Effector memory CD4-positive, alpha-beta T cell (primary cell): ENCODE results near the gene CCDC50.

Experiments used
- DNase-seq, 3 donors: peaks; one replicate each; pipeline ENCODE4 v3.0.0-alpha.2; 2020
- H3K27ac ChIP-seq: 2 replicates; pipeline ENCODE4 v1.7.0; 2013; ENCODE audit warnings: mild to moderate bottlenecking, low read length, moderate library complexity; ENCODE audit not compliant: insufficient read depth, poor library complexity, severe bottlenecking
- H3K27me3 ChIP-seq: replicated peaks from 2 replicates; pipeline ENCODE4 v1.7.0; 2013; ENCODE audit warnings: mild to moderate bottlenecking, low read length; ENCODE audit not compliant: insufficient read depth, control insufficient read depth, poor library complexity, severe bottlenecking
- H3K36me3 ChIP-seq: 2 replicates; pipeline ENCODE4 v1.7.0; 2013; ENCODE audit warnings: mild to moderate bottlenecking, low read length, moderate library complexity; ENCODE audit not compliant: control insufficient read depth, insufficient read depth
- H3K4me1 ChIP-seq: 2 replicates; pipeline ENCODE4 v1.7.0; 2013; ENCODE audit warnings: low read length, mild to moderate bottlenecking; ENCODE audit not compliant: control insufficient read depth, insufficient read depth, poor library complexity, severe bottlenecking
- H3K4me3 ChIP-seq: 2 replicates; pipeline ENCODE4 v1.7.0; 2013; ENCODE audit warnings: low read length, low read depth, mild to moderate bottlenecking; ENCODE audit not compliant: insufficient read depth, poor library complexity, severe bottlenecking
- H3K9me3 ChIP-seq: 2 replicates; pipeline ENCODE4 v1.7.0; 2013; ENCODE audit warnings: mild to moderate bottlenecking, low read length, moderate library complexity; ENCODE audit not compliant: control insufficient read depth

The CCDC50 gene

DNA sequence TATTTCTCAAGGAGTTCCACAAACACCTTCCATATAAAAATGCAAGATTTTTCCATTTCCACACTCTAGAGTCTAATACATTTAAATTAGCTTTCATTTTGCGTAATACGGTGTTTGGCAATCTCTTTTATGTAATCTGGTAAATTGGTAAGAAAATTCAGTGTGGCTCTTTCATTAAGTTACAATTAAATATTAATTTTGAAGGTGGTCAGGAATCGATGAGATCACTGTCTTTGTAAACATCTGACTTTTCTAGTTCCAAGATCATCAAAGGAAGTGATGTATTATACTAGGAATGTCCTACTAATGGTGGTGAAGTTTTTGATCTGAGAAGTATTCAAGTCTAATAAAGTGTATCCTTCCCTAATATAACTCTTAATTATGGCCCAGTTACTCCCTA is 2.2 kb downstream of the CCDC50 start:
- Histone ChIP-seq H3K4me3 (no peak overlapping the region), H3K36me3 (no peaks in the 10 kb centered on the region), H3K27ac (no peak overlapping the region), H3K4me1 (peaks cover 4% of the 10 kb centered on the region), H3K9me3 (no peaks in the 10 kb centered on the region), H3K27me3 (no peaks in the 10 kb centered on the region)
- no peak for DNase-seq

DNA sequence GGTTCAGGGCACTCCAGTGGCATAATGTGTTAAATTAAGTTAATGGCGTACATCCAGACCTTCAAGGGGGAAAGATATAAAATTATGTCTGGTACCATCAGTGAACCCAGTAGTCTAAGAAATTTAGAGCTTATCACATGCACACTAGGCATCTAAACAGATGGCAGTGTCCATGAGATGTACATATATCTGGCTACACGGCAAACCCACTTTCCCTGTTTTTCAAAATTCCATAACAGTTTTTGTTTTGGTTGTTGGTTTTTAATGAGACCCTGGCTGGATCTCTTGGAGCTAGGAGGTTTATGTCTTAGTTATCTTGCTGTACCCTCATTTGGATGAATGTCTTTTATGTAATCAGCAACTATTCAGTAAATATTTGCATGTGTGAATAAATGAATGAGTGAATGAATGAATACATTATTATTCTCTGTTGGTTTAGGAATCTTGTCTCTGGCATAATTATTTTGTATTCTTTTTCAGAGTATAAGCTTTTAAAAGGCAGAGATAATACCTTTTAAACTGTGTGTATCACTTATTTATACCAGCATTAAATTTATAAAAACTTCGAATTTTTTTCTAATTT is 4.2 kb downstream of the CCDC50 start:
- Histone ChIP-seq H3K27ac (no peak overlapping the region), H3K27me3 (no peaks in the 10 kb centered on the region), H3K4me3 (no peak overlapping the region), H3K4me1 (peaks cover 4% of the 10 kb centered on the region), H3K9me3 (no peaks in the 10 kb centered on the region), H3K36me3 (no peaks in the 10 kb centered on the region)
- no peak for DNase-seq

DNA sequence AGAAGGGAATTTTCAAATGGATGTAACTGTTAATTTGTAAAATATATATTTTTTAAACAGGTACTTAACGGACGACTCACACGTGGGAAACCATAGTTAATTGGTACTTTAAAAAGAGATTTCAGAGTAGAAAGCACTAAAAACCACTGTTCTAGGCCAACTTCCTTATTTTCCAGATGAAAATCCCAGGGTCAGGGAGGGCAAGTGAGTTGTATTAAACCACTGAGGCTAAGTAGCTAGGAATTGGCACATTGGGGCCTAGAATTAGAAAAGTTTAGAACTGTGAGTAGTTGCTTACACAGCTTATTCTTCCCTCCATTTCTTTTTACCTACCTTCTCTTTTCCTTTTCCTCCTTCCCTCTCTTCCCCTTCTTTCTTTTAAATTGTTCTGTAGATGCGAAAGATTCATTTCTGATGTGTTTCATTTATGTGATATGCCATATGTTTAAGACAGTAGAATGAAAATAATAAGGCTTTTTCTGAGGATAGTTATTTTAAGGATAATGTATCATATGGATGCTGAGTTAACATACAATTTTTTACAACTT is 5.2 kb downstream of the CCDC50 start:
- no peaks in the 10 kb centered on the region for H3K27me3 ChIP-seq
- H3K27ac ChIP-seq = no peak overlapping the region
- no peaks in the 10 kb centered on the region for H3K36me3 ChIP-seq
- H3K4me1 ChIP-seq = peaks cover 4% of the 10 kb centered on the region
- no peaks in the 10 kb centered on the region for H3K9me3 ChIP-seq
- H3K4me3 ChIP-seq = no peak overlapping the region
- no peak for DNase-seq

DNA sequence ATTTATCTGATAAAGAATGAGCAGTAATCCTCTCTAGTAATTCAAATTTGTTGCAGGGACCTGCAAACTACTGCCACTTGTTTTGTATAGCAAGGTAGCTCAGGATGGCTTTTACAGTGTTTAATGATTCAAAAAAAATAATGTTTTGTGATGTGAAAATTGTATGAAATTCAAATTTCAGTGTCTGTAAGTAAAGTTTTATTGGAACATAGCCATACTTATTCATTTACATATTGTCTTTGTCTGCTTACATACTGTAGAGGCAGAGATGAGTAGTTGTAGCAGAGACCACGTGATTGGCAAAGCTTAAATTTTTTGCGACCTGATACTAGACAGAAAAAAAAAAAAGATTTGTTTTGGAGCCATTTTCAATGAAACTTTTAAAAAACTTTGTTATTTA is 7.6 kb downstream of the CCDC50 start:
- Histone ChIP-seq H3K9me3 (no peaks in the 10 kb centered on the region), H3K4me3 (no peak overlapping the region), H3K36me3 (no peaks in the 10 kb centered on the region), H3K27me3 (no peaks in the 10 kb centered on the region), H3K27ac (no peak overlapping the region), H3K4me1 (no peaks in the 10 kb centered on the region)
- DNase-seq = no peak

DNA sequence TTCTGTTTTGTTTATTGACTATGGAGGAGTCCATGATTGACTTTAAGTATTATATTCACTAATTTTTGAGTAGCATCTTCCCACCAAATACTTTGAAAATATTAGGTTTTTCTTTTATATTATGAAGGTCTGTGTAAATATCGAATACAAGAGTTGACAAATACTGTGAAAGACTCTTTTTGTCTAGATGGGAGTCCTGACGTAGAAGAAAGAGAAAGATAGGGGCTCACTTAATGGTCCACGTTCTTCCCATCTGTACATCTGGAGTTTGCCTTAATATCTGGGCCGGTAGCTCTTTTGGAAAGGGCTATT is 8.9 kb downstream of the CCDC50 start:
- H3K36me3 ChIP-seq = no peaks in the 10 kb centered on the region
- no peak overlapping the region for H3K4me3 ChIP-seq
- no peak overlapping the region for H3K27ac ChIP-seq
- H3K4me1 ChIP-seq = no peaks in the 10 kb centered on the region
- DNase-seq = no peak
- H3K27me3 ChIP-seq = no peaks in the 10 kb centered on the region
- no peaks in the 10 kb centered on the region for H3K9me3 ChIP-seq

DNA sequence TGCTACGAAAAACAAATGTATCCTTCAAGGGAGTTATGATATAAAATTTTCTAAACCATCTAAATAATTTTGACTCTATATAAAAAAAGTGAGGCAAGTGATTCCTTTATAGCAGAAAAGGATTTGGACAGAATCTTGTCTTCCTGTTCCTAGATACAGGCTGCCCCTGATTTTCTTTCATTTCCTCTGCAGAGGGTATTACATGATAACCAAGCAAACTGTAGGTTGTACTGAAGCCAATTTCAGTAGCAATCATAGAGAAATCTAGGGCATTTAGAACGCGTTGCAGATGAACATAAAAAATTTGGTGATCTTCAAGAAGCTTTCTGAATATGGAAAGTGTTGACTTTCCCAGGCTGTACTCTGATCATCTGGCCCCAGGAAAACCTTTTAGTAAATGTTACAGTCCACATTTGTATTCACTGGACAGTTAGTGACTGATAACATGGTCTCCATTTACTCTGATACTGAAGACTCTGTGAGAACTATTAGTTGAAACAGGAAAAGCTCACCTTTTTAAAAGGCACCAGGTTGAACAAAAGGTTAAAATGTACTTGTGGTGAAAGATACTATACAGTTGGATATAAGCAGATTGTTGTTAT is 10.2 kb downstream of the CCDC50 start:
- Histone ChIP-seq H3K36me3 (no peaks in the 10 kb centered on the region), H3K27me3 (no peaks in the 10 kb centered on the region), H3K9me3 (no peaks in the 10 kb centered on the region), H3K27ac (no peak overlapping the region), H3K4me3 (no peak overlapping the region), H3K4me1 (no peaks in the 10 kb centered on the region)
- no peak for DNase-seq

DNA sequence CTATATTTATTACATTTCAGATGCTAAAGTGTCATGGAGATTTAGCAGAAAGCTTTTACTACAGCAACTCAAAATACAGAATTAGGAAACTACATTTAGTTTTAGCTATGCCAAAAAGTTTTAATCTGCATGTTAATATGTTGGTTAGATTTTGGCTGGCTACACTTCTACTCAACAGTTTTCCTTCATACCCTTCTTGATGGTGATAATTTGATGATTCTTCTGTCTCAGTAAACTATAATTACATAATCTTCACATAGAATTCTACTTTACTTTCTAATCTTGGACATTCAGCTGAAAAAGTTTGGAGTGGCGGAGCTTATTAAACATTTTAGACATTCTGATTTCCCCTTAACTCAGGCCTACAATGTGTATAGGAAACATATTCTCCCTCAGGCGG is 11.2 kb downstream of the CCDC50 start:
- Histone ChIP-seq H3K4me1 (no peaks in the 10 kb centered on the region), H3K36me3 (no peaks in the 10 kb centered on the region), H3K27me3 (no peaks in the 10 kb centered on the region), H3K4me3 (no peak overlapping the region), H3K9me3 (no peaks in the 10 kb centered on the region), H3K27ac (no peak overlapping the region)
- DNase-seq = no peak

DNA sequence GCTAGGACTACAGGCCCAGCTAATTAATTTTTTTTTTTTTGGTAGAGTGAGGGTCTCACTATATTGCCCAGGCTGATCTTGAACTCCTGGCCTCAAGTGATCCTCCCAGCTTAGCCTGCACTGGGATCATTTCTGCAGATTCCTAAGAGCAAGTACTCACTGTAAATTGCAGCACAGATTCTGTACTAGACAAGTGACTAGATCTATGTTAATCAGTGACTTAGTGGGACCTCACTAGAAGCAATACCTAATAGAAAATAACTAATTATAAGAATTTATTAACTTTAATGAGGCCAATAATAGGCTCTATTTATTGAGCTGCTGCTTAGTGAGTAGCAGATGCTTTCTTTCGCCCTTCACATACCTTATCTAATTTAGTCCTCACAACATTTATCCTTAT is 11.8 kb downstream of the CCDC50 start:
- Histone ChIP-seq H3K27me3 (no peaks in the 10 kb centered on the region), H3K4me1 (no peaks in the 10 kb centered on the region), H3K4me3 (no peak overlapping the region), H3K27ac (no peak overlapping the region), H3K9me3 (no peaks in the 10 kb centered on the region), H3K36me3 (no peaks in the 10 kb centered on the region)
- DNase-seq = no peak

DNA sequence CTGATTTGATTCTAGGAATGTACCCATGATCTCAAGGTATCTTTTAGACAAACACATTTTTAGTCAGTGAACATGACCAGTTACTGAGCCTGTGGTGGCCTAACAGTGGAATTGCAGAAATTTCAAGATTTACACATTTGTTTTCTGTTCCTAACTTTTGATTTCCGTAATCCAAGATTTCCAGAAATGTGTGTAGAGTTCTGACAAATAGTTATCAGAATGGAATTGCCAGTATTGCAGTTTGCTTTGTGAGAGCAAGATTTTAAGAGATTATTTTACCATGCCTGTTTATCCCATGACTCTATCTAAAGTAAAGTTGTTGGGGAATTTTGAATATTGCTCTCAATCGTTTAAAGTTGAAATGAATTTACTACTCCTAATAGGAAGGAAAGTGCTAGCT is 12.8 kb downstream of the CCDC50 start:
- no peak overlapping the region for H3K27ac ChIP-seq
- no peaks in the 10 kb centered on the region for H3K9me3 ChIP-seq
- no peaks in the 10 kb centered on the region for H3K27me3 ChIP-seq
- H3K4me1 ChIP-seq = no peaks in the 10 kb centered on the region
- no peaks in the 10 kb centered on the region for H3K36me3 ChIP-seq
- no peak for DNase-seq
- no peak overlapping the region for H3K4me3 ChIP-seq

DNA sequence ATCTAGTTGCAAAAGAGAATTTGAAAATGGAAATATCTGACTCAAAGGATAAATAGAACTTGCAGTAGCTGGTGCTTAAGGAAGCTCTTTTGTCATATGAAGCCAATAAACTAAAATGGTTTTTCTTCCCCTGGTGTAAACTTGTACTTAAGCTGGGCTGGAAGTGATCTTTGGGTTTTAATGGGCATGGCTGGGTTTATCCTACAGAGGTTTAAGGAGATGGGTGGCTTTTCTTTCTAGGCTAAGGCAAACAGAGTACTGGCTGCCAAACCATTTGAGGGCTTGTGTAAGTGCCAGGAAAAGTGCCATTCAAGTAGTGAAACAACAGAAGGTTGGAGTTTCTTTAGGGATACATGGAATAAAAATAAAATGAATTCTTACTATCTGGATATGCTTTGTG is 13.2 kb downstream of the CCDC50 start:
- no peaks in the 10 kb centered on the region for H3K4me1 ChIP-seq
- H3K27me3 ChIP-seq = no peaks in the 10 kb centered on the region
- no peaks in the 10 kb centered on the region for H3K36me3 ChIP-seq
- H3K27ac ChIP-seq = no peak overlapping the region
- H3K9me3 ChIP-seq = no peaks in the 10 kb centered on the region
- no peak for DNase-seq
- H3K4me3 ChIP-seq = no peak overlapping the region
